H1 (cell line): ENCODE results near the gene VMO1. TPM values are rescaled to one million over a fixed set of nuclear protein-coding genes. Genes with fewer than 3 reads are reported as not detected.

Experiments
- CTCF ChIA-PET: fragments of 300-600 bp; sonication (Branson Sonifier 250); formaldehyde crosslinking; loops from one replicate; lab custom pipeline; 2021; ENCODE audit not compliant: partially characterized antibody; lab: Charles Lee
- POLR2A ChIA-PET: fragments of 300-600 bp; sonication (Branson Sonifier 250); formaldehyde crosslinking; loops from one replicate; lab custom pipeline; 2021; ENCODE audit warnings: inconsistent platforms; ENCODE audit not compliant: partially characterized antibody; lab: Charles Lee
- DNase-seq, 2 experiments: peaks; one replicate each; pipeline versions ENCODE4 v3.0.0 to v3.0.0-alpha.2; 2010 to 2022; ENCODE audit warnings: low spot score in 2 of 2, low read depth in 1 of 2, mixed read lengths in 1 of 2
- FAIRE-seq: peaks from 2 replicates; lab custom pipeline; 2011; peaks lifted over from hg19 to GRCh38; lab: Jason Lieb, UNC
- H2AFZ ChIP-seq: 2 replicates; pipeline ENCODE4 v1.8.1; 2012; ENCODE audit warnings: low read length, inconsistent platforms
- H2AK5ac ChIP-seq: 2 replicates; pipeline ENCODE4 v1.6.1; 2013; ENCODE audit warnings: low read depth, low read length
- H2BK120ac ChIP-seq: replicated peaks from 2 replicates; pipeline ENCODE3; 2013; ENCODE audit warnings: low read depth, low read length, inconsistent platforms
- H2BK12ac ChIP-seq: 2 replicates; pipeline ENCODE4 v1.6.1; 2013; ENCODE audit warnings: low read depth, low read length
- H2BK15ac ChIP-seq: 2 replicates; pipeline ENCODE4 v1.6.1; 2013; ENCODE audit warnings: low read length
- H2BK20ac ChIP-seq: 2 replicates; pipeline ENCODE4 v1.6.1; 2013; ENCODE audit warnings: low read length
- H2BK5ac ChIP-seq: 2 replicates; pipeline ENCODE4 v1.6.1; 2013; ENCODE audit warnings: low read depth, low read length
- H3K14ac ChIP-seq: 2 replicates; pipeline ENCODE4 v1.6.1; 2013; ENCODE audit warnings: inconsistent platforms; ENCODE audit not compliant: insufficient read length
- H3K18ac ChIP-seq: 2 replicates; pipeline ENCODE4 v1.6.1; 2013; ENCODE audit warnings: low read length; ENCODE audit errors: extremely low read depth
- H3K23ac ChIP-seq: 2 replicates; pipeline ENCODE4 v1.6.1; 2013; ENCODE audit warnings: inconsistent platforms; ENCODE audit not compliant: insufficient read length
- H3K23me2 ChIP-seq: 2 replicates; pipeline ENCODE4 v1.6.1; 2013; ENCODE audit warnings: low read depth, low read length
- H3K27ac ChIP-seq: 2 replicates; pipeline ENCODE4 v1.6.1; 2011; ENCODE audit warnings: low read depth, low read length, inconsistent platforms
- H3K27me3 ChIP-seq, 4 experiments: replicated peaks in 1 of 4; 1 replicate in 1 of 4; 2 replicates in 3 of 4; pipeline versions ENCODE4 v1.6.1 to v1.8.1; 2011 to 2013; ENCODE audit warnings: low read length in 3 of 4, mild to moderate bottlenecking in 3 of 4, inconsistent platforms in 2 of 4, mixed read lengths in 2 of 4, moderate library complexity in 1 of 4; ENCODE audit not compliant: control insufficient read depth in 3 of 4, insufficient read depth in 3 of 4; ENCODE audit errors: extremely low read depth in 1 of 4
- H3K36me3 ChIP-seq, 4 experiments: 2 replicates each; pipeline versions ENCODE4 v1.6.1 to v1.8.1; 2011 to 2013; ENCODE audit warnings: mild to moderate bottlenecking in 4 of 4, low read length in 3 of 4, moderate library complexity in 2 of 4, control low read depth in 1 of 4, inconsistent platforms in 1 of 4; ENCODE audit not compliant: insufficient read depth in 4 of 4, control insufficient read depth in 2 of 4
- H3K4ac ChIP-seq: replicated peaks from 2 replicates; pipeline ENCODE3; 2013; ENCODE audit warnings: low read length, low read depth, mixed read lengths, inconsistent platforms; ENCODE audit not compliant: insufficient read length
- H3K4me1 ChIP-seq, 4 experiments: replicated peaks in 1 of 4; 1 replicate in 1 of 4; 2 replicates in 3 of 4; pipeline versions ENCODE4 v1.6.1 to v1.8.1; 2011 to 2013; ENCODE audit warnings: low read length in 3 of 4, inconsistent platforms in 2 of 4, mixed read lengths in 1 of 4; ENCODE audit not compliant: insufficient read depth in 4 of 4, control insufficient read depth in 3 of 4
- H3K4me2 ChIP-seq, 2 experiments: 2 replicates each; pipeline versions ENCODE4 v1.6.1 to v1.8.1; 2011 to 2013; ENCODE audit warnings: low read depth in 2 of 2, low read length in 2 of 2, control low read depth in 1 of 2, inconsistent platforms in 1 of 2, mild to moderate bottlenecking in 1 of 2; ENCODE audit not compliant: insufficient read depth in 1 of 2
- H3K4me3 ChIP-seq, 4 experiments: fragments of 200-600, 300-600 bp in 1 of 4; sonication (generic), shearing (Covaris generic), sonication (Bioruptor Twin) in 1 of 4; 2 replicates each; pipeline versions ENCODE4 v1.5.1 to v1.8.1; 2011 to 2016; ENCODE audit warnings: low read length in 4 of 4, low read depth in 3 of 4, control low read depth in 2 of 4, inconsistent platforms in 2 of 4, mild to moderate bottlenecking in 2 of 4, mixed read lengths in 1 of 4, moderate library complexity in 1 of 4; ENCODE audit not compliant: insufficient read depth in 2 of 4; ENCODE audit errors: extremely low read depth in 1 of 4
- H3K56ac ChIP-seq: replicated peaks from 2 replicates; pipeline ENCODE3; 2013; ENCODE audit warnings: low read depth, mild to moderate bottlenecking, mixed read lengths, low read length, inconsistent platforms; ENCODE audit not compliant: insufficient read length
- H3K79me1 ChIP-seq: 2 replicates; pipeline ENCODE4 v1.6.1; 2013; ENCODE audit warnings: low read depth, low read length, control low read depth
- H3K79me2 ChIP-seq, 2 experiments: 2 replicates each; pipeline versions ENCODE4 v1.6.1 to v1.8.1; 2012 to 2013; ENCODE audit warnings: low read length in 2 of 2, mild to moderate bottlenecking in 2 of 2, inconsistent platforms in 1 of 2; ENCODE audit not compliant: insufficient read depth in 2 of 2, control insufficient read depth in 1 of 2
- H3K9ac ChIP-seq, 4 experiments: replicated peaks in 1 of 4; 1 replicate in 1 of 4; 2 replicates in 3 of 4; pipeline versions ENCODE4 v1.6.1 to v1.8.1; 2011 to 2013; ENCODE audit warnings: low read depth in 3 of 4, low read length in 3 of 4, control low read depth in 2 of 4, mild to moderate bottlenecking in 2 of 4, moderate library complexity in 2 of 4, inconsistent platforms in 1 of 4; ENCODE audit errors: extremely low read depth in 1 of 4
- H3K9me3 ChIP-seq, 2 experiments: 2 replicates each; pipeline versions ENCODE4 v1.6.1 to v1.8.1; 2012 to 2013; ENCODE audit warnings: mild to moderate bottlenecking in 2 of 2, moderate library complexity in 2 of 2, control low read depth in 1 of 2, inconsistent platforms in 1 of 2, low read depth in 1 of 2, low read length in 1 of 2, mixed read lengths in 1 of 2; ENCODE audit not compliant: insufficient read depth in 2 of 2
- H4K20me1 ChIP-seq, 2 experiments: replicated peaks in 1 of 2; 2 replicates each; pipeline versions ENCODE3 to v1.8.1; 2011 to 2013; ENCODE audit warnings: inconsistent platforms in 2 of 2, low read length in 2 of 2, mild to moderate bottlenecking in 1 of 2; ENCODE audit not compliant: insufficient read depth in 2 of 2, control insufficient read depth in 1 of 2
- H4K5ac ChIP-seq: 2 replicates; pipeline ENCODE4 v1.6.1; 2013; ENCODE audit warnings: low read length, low read depth, mixed read lengths, inconsistent platforms; ENCODE audit not compliant: insufficient read length
- H4K8ac ChIP-seq: 2 replicates; pipeline ENCODE4 v1.8.0; 2013; ENCODE audit warnings: mild to moderate bottlenecking, moderate library complexity, low read length, inconsistent platforms; ENCODE audit not compliant: insufficient read depth; ENCODE audit errors: extremely low read depth
- H4K91ac ChIP-seq: replicated peaks from 2 replicates; pipeline ENCODE3; 2013; ENCODE audit warnings: low read length, mixed read lengths, inconsistent platforms; ENCODE audit not compliant: insufficient read length
- CBX5 ChIP-seq: fragments of 300-800, 300-1000 bp; sonication (generic); IDR thresholded peaks from 2 replicates; pipeline ENCODE4 v1.7.1; 2016; ENCODE audit warnings: antibody characterized with exemption, low read length, low read depth
- CEBPB ChIP-seq: IDR thresholded peaks from 2 replicates; pipeline ENCODE4 v1.6.1; 2012; ENCODE audit warnings: low read depth, low read length
- E2F6 ChIP-seq: IDR thresholded peaks from 2 replicates; pipeline ENCODE4 v1.6.1; 2012; ENCODE audit warnings: inconsistent platforms
- GABPA ChIP-seq: IDR thresholded peaks from 2 replicates; pipeline ENCODE4 v1.6.1; 2011; ENCODE audit warnings: mild to moderate bottlenecking, low read length, moderate library complexity, borderline replicate concordance; ENCODE audit not compliant: insufficient read depth
- GTF2F1 ChIP-seq: IDR thresholded peaks from 2 replicates; pipeline ENCODE4 v1.6.1; 2012; ENCODE audit warnings: low read depth, low read length, improper control_type of control experiment, borderline replicate concordance
- HDAC2 ChIP-seq, 2 experiments: fragments of 300-600 bp in 1 of 2; sonication (generic) in 1 of 2; IDR thresholded peaks; 2 replicates each; pipeline ENCODE4 v1.6.1; 2011 to 2012; ENCODE audit warnings: low read depth in 2 of 2, low read length in 2 of 2, mild to moderate bottlenecking in 2 of 2, moderate library complexity in 2 of 2, borderline replicate concordance in 1 of 2, inconsistent platforms in 1 of 2
- HDAC6 ChIP-seq: IDR thresholded peaks from one replicate; pipeline ENCODE4 v1.7.1; 2012; ENCODE audit warnings: low read depth, mild to moderate bottlenecking, inconsistent platforms, low read length, moderate library complexity
- MAFK ChIP-seq: IDR thresholded peaks from 2 replicates; pipeline ENCODE4 v1.6.1; 2012; ENCODE audit warnings: low read depth, mild to moderate bottlenecking, improper control_type of control experiment, low read length
- MAX ChIP-seq: IDR thresholded peaks from 2 replicates; pipeline ENCODE4 v1.6.1; 2012; ENCODE audit warnings: inconsistent platforms
- RNF2 ChIP-seq: fragments of 200-900, 300-1000 bp; sonication (generic); IDR thresholded peaks from 2 replicates; pipeline ENCODE4 v1.7.1; 2016; ENCODE audit warnings: borderline replicate concordance, low read depth, mild to moderate bottlenecking, antibody characterized with exemption, low read length; ENCODE audit not compliant: poor library complexity, severe bottlenecking; ENCODE audit errors: missing control alignments
- SIRT6 ChIP-seq: IDR thresholded peaks from one replicate; pipeline ENCODE4 v1.7.1; 2012; ENCODE audit warnings: low read length, inconsistent platforms
- TAF1 ChIP-seq: IDR thresholded peaks from 2 replicates; pipeline ENCODE4 v1.6.1; 2011; ENCODE audit warnings: mild to moderate bottlenecking, low read depth, low read length
- WGBS, 2 experiments: shearing (Covaris generic) in 1 of 2; methylation state at CpG; one replicate each; pipeline versions ENCODE4 v1.1.6 to v1.1.7; 2013 to 2015; ENCODE audit warnings: low lambda C conversion rate in 2 of 2, mixed read lengths in 2 of 2, inconsistent platforms in 1 of 2, low coverage in 1 of 2, missing lambda C conversion rate in 1 of 2; ENCODE audit not compliant: insufficient replicate concordance in 2 of 2, insufficient coverage in 1 of 2, insufficient read length in 1 of 2; ENCODE audit errors: extremely low coverage in 1 of 2, missing lambda C conversion rate in 1 of 2; 5-methylcytosine and 5-hydroxymethylcytosine counted together
- polyA plus RNA-seq, 7 experiments: library from polyadenylated mRNA; depleted of rRNA in 3 of 7; stranded (reverse) in 5 of 7; unstranded in 2 of 7; fragments of >200 nt in 5 of 7; fragments of 200-250 nt in 2 of 7; gene quantifications; 1 replicate in 5 of 7; 2 replicates in 1 of 7; 4 replicates in 1 of 7; pipeline versions ENCODE4 v1.2.1 to v1.2.3, GENCODE V29; 2011 to 2013; ENCODE audit warnings: missing spikeins in 2 of 7, mixed read lengths in 2 of 7
- total RNA-seq: library from RNA; stranded (reverse); fragmentation: NEBNext Ultra II Directional; extraction: Animal tissue kit (Norgen Biotek cat#: 25700); gene quantifications from 2 replicates; pipeline ENCODE4 v1.2.1, GENCODE V29; 2021

VMO1 gene
- total and polyA plus RNA-seq, 2 of the 8 experiments (the other 6 are each of a cell fraction or from before 2014, with no cell fraction given) = 0.30 TPM; not detected in 1

- H2BK15ac ChIP-seq = no peak overlapping the region
- H3K9ac ChIP-seq = no peak overlapping the region
- H4K8ac ChIP-seq = no peak overlapping the region
- no peaks in the 10 kb centered on the region; a peak in 1 of 4 replicates for H3K9me3 ChIP-seq
- no peak overlapping the region for H3K4me3 ChIP-seq
- peaks cover 0 to 12% (median 7%) of the 10 kb centered on the region in 4 experiments; a peak in 5 of 7 replicates for H3K4me1 ChIP-seq
- peaks cover 29 to 58% (median 46%) of the 10 kb centered on the region in 4 experiments for H3K27me3 ChIP-seq
- peaks cover 21% of the 10 kb centered on the region; the same call in 1 of the 2 replicates for H3K23me2 ChIP-seq
- no peak overlapping the region for H2BK20ac ChIP-seq
- H3K79me2 ChIP-seq = no peaks in the 10 kb centered on the region
- CTCF ChIA-PET = interaction anchor here (0.8 to 1.8 kb wide), 8 partner anchors 10 to 148 kb away, joined by 3 to 5 read pairs (median 3); no protein-coding TSS in a partner anchor
- no peaks in the 10 kb centered on the region for H3K79me1 ChIP-seq
- no peak overlapping the region for H2BK5ac ChIP-seq
- DNase-seq = no peak
- H2AFZ ChIP-seq = no peak overlapping the region
- no peak overlapping the region for H3K23ac ChIP-seq
- POLR2A ChIA-PET = no interaction called here
- no peak overlapping the region for H4K5ac ChIP-seq
- H4K20me1 ChIP-seq = no peaks in the 10 kb centered on the region
- no peak overlapping the region for H3K27ac ChIP-seq
- no peak overlapping the region for H2AK5ac ChIP-seq
- no peak overlapping the region for H2BK12ac ChIP-seq
- WGBS, 2 experiments = 91% methylated on average over 10 of the region's 10 CpGs; no CpG with 5 or more reads in 1 of the 2 experiments
- no peak overlapping the region for H2BK120ac ChIP-seq
- H3K36me3 ChIP-seq = no peaks in the 10 kb centered on the region; a peak in 1 of 8 replicates
- no peak overlapping the region for H3K56ac ChIP-seq
- H3K4me2 ChIP-seq = no peak overlapping the region
- no peak overlapping the region for H3K18ac ChIP-seq
- FAIRE-seq = no peak
- no peak overlapping the region for H4K91ac ChIP-seq
- no peak overlapping the region for H3K14ac ChIP-seq
- H3K4ac ChIP-seq = no peak overlapping the region
- TF ChIP-seq HDAC6 = no peak
- TF ChIP-seq HDAC2 (IDR thresholded peaks at IDR 0.05; ENCODE audit: borderline replicate concordance in 1 of 2, low read depth in 2 of 2, low read length in 2 of 2) = no peak
- TF ChIP-seq CEBPB = no peak
- no peak for TF ChIP-seq CBX5
- TF ChIP-seq TAF1 = no peak
- no peak for TF ChIP-seq MAFK
- TF ChIP-seq GTF2F1 = no peak
- TF ChIP-seq E2F6 = no peak
- no peak for TF ChIP-seq MAX
- no peak for TF ChIP-seq SIRT6
- TF ChIP-seq RNF2 = no peak
- TF ChIP-seq GABPA = no peak
Observed at GRCh38 chr17:4742629-4743028, 43.5 kb downstream of the VMO1 start.
